ELF-1 (cell line): Measurements from ENCODE around the gene CCDC91.
"Not testable (repeated sequence)": the region's sequence is repeated elsewhere in the genome, so short reads cannot be mapped to it uniquely, and the experiment has no call there.

ENCODE experiments used
- DNase-seq: peaks from one replicate; pipeline ENCODE4 v3.0.0-alpha.2; 2016; ENCODE audit warnings: low read depth, low spot score

The CCDC91 gene

GRCh38 chr12:28456934-28457710 lies 266.9 kb downstream of the CCDC91 start:
- DNase-seq = no peak

- DNase-seq = no peak
These were observed 267.5 kb downstream of the CCDC91 start for GRCh38 chr12:28457785-28458184.

- DNase-seq = no peak
These were observed 269.2 kb downstream of the CCDC91 start for GRCh38 chr12:28459481-28459880.

- DNase-seq = no peak
These were observed 270.3 kb downstream of the CCDC91 start for GRCh38 chr12:28460420-28461130.

GRCh38 chr12:28463396-28463795 lies 273.1 kb downstream of the CCDC91 start:
- no peak for DNase-seq

GRCh38 chr12:28471762-28472161 lies 281.5 kb downstream of the CCDC91 start:
- DNase-seq = not testable (repeated sequence)

- not testable (repeated sequence) for DNase-seq
These were observed 285.9 kb downstream of the CCDC91 start for GRCh38 chr12:28476206-28476605.

GRCh38 chr12:28479097-28479496 lies 288.8 kb downstream of the CCDC91 start:
- not testable (repeated sequence) for DNase-seq

- DNase-seq = no peak
These were observed 289.4 kb downstream of the CCDC91 start for GRCh38 chr12:28479683-28480082.

GRCh38 chr12:28484156-28484555 lies 293.9 kb downstream of the CCDC91 start:
- no peak for DNase-seq

GRCh38 chr12:28486521-28486920 lies 296.3 kb downstream of the CCDC91 start:
- DNase-seq = no peak

GRCh38 chr12:28489246-28489645 lies 299.0 kb downstream of the CCDC91 start:
- DNase-seq = no peak

- no peak for DNase-seq
These were observed 307.7 kb downstream of the CCDC91 start for GRCh38 chr12:28497889-28498411.

GRCh38 chr12:28498850-28499249 lies 308.6 kb downstream of the CCDC91 start:
- no peak for DNase-seq

- no peak for DNase-seq
These were observed 310.2 kb downstream of the CCDC91 start for GRCh38 chr12:28500373-28501024.

- no peak for DNase-seq
These were observed 316.0 kb downstream of the CCDC91 start for GRCh38 chr12:28506271-28506670.

- DNase-seq = no peak
These were observed 316.8 kb downstream of the CCDC91 start for GRCh38 chr12:28507033-28507432.

GRCh38 chr12:28507867-28508266 lies 317.6 kb downstream of the CCDC91 start:
- no peak for DNase-seq

GRCh38 chr12:28512406-28512805 lies 322.1 kb downstream of the CCDC91 start:
- DNase-seq = no peak

- no peak for DNase-seq
These were observed 322.6 kb downstream of the CCDC91 start for GRCh38 chr12:28512876-28513275.

- DNase-seq = no peak
These were observed 323.7 kb downstream of the CCDC91 start for GRCh38 chr12:28513983-28514382.

- no peak for DNase-seq
These were observed 326.8 kb downstream of the CCDC91 start for GRCh38 chr12:28517101-28517500.
